Suprapubic skin (tissue), 4 donors: ENCODE results near the gene STK24. TPM values are rescaled to one million over a fixed set of nuclear protein-coding genes. Genes with fewer than 3 reads are reported as not detected.

Experiments
- DNase-seq, 2 donors: peaks; one replicate each; pipeline ENCODE4 v3.0.0-alpha.2; 2019; ENCODE audit warnings: low spot score in 2 of 2
- H3K27ac ChIP-seq: fragments of 200-600 bp; sonication (generic); one replicate; pipeline ENCODE4 v1.5.1; 2019
- H3K27me3 ChIP-seq: fragments of 200-600 bp; sonication (generic); one replicate; pipeline ENCODE4 v1.5.1; 2019
- H3K36me3 ChIP-seq: fragments of 200-600 bp; sonication (generic); one replicate; pipeline ENCODE4 v1.5.1; 2019
- H3K4me1 ChIP-seq: fragments of 200-600 bp; sonication (generic); one replicate; pipeline ENCODE4 v1.5.1; 2019
- H3K4me3 ChIP-seq: fragments of 200-600 bp; sonication (generic); one replicate; pipeline ENCODE4 v1.5.1; 2019; ENCODE audit warnings: mild to moderate bottlenecking
- H3K9me3 ChIP-seq: fragments of 200-600 bp; sonication (generic); one replicate; pipeline ENCODE4 v1.5.1; 2019
- CTCF ChIP-seq, 2 donors: fragments of 200-600 bp in 1 of 2; fragments of 450-650 bp in 1 of 2; sonication (generic) in 1 of 2; IDR thresholded peaks; one replicate each; pipeline ENCODE4 v1.5.1; 2016 to 2019; ENCODE audit warnings: antibody characterized with exemption in 2 of 2, mild to moderate bottlenecking in 1 of 2, moderate library complexity in 1 of 2
- EP300 ChIP-seq: sonication (generic); formaldehyde crosslinking; IDR thresholded peaks from one replicate; pipeline ENCODE4 v1.6.1; 2017; ENCODE audit warnings: antibody characterized with exemption
- POLR2A ChIP-seq, 2 donors: fragments of 450-650 bp; IDR thresholded peaks; one replicate each; pipeline ENCODE4 v1.6.1; 2017; ENCODE audit warnings: antibody characterized with exemption in 2 of 2, mild to moderate bottlenecking in 2 of 2, moderate library complexity in 2 of 2
- POLR2AphosphoS5 ChIP-seq, 3 donors: sonication (generic); formaldehyde crosslinking; IDR thresholded peaks; one replicate each; pipeline ENCODE4 v1.6.1; 2017; ENCODE audit warnings: antibody characterized with exemption in 3 of 3
- WGBS: methylation state at CpG from one replicate; pipeline ENCODE4 v1.1.5; 2018; 5-methylcytosine and 5-hydroxymethylcytosine counted together
- total RNA-seq, 4 donors: library from RNA; depleted of rRNA; stranded (reverse); fragments of >200 nt; gene quantifications; one replicate each; pipeline ENCODE4 v1.1.0, GENCODE V29; 2016

STK24 gene
- total RNA-seq, 4 donors from 2014 or later = 132 to 200 (median 176) TPM

- H3K27ac ChIP-seq = no peak overlapping the region
- no peaks in the 10 kb centered on the region for H3K27me3 ChIP-seq
- no peak for DNase-seq
- peaks cover 4% of the 10 kb centered on the region for H3K4me1 ChIP-seq
- H3K36me3 ChIP-seq = no peaks in the 10 kb centered on the region
- no peaks in the 10 kb centered on the region for H3K9me3 ChIP-seq
- TF ChIP-seq POLR2AphosphoS5 (IDR thresholded peaks at IDR 0.05) = no peak
- no peak for TF ChIP-seq CTCF (IDR thresholded peaks at IDR 0.05)
- TF ChIP-seq POLR2A (IDR thresholded peaks at IDR 0.05) = no peak
- TF ChIP-seq EP300 = no peak
- 70% methylated on average over 1 of the region's 1 CpG for WGBS
- H3K4me3 ChIP-seq = no peak overlapping the region
These were observed 36.7 kb upstream of the STK24 start for GRCh38 chr13:98613591-98613990.

GRCh38 chr13:98609756-98610155, 32.8 kb upstream of the STK24 start:
- no peaks in the 10 kb centered on the region for H3K27me3 ChIP-seq
- H3K4me1 ChIP-seq = peaks cover 4% of the 10 kb centered on the region
- H3K9me3 ChIP-seq = no peaks in the 10 kb centered on the region
- no peak overlapping the region for H3K4me3 ChIP-seq
- H3K36me3 ChIP-seq = no peaks in the 10 kb centered on the region
- H3K27ac ChIP-seq = no peak overlapping the region
- no peak for DNase-seq
- 95% methylated on average over 5 of the region's 5 CpGs for WGBS
- no peak for TF ChIP-seq CTCF (IDR thresholded peaks at IDR 0.05)
- no peak for TF ChIP-seq POLR2A (IDR thresholded peaks at IDR 0.05)
- no peak for TF ChIP-seq POLR2AphosphoS5 (IDR thresholded peaks at IDR 0.05)
- no peak for TF ChIP-seq EP300

GRCh38 chr13:98606296-98606695, 29.4 kb upstream of the STK24 start:
- H3K4me1 ChIP-seq = no peaks in the 10 kb centered on the region
- TF ChIP-seq POLR2A (IDR thresholded peaks at IDR 0.05) (no peak), POLR2AphosphoS5 (IDR thresholded peaks at IDR 0.05) (peak in 1 of 3 donors; percentile 30)
- no peak overlapping the region for H3K27ac ChIP-seq
- 25% methylated on average over 5 of the region's 5 CpGs for whole genome bisulfite sequencing
- H3K9me3 ChIP-seq = no peaks in the 10 kb centered on the region
- H3K4me3 ChIP-seq = no peak overlapping the region
- H3K36me3 ChIP-seq = no peaks in the 10 kb centered on the region
- no peak for DNase-seq
- no peaks in the 10 kb centered on the region for H3K27me3 ChIP-seq

- Histone ChIP-seq H3K36me3 (no peaks in the 10 kb centered on the region), H3K27ac (no peak overlapping the region), H3K4me3 (no peak overlapping the region), H3K4me1 (no peaks in the 10 kb centered on the region), H3K9me3 (no peaks in the 10 kb centered on the region), H3K27me3 (no peaks in the 10 kb centered on the region)
- DNase-seq = no peak
- TF ChIP-seq EP300 (no peak), POLR2A (IDR thresholded peaks at IDR 0.05) (no peak), POLR2AphosphoS5 (IDR thresholded peaks at IDR 0.05) (no peak), CTCF (IDR thresholded peaks at IDR 0.05) (no peak)
- 57% methylated on average over 2 of the region's 2 CpGs for WGBS
These were observed 22.8 kb upstream of the STK24 start for GRCh38 chr13:98599502-98600328.

- Histone ChIP-seq H3K36me3 (no peaks in the 10 kb centered on the region), H3K9me3 (no peaks in the 10 kb centered on the region), H3K27ac (no peak overlapping the region), H3K4me1 (no peaks in the 10 kb centered on the region), H3K4me3 (no peak overlapping the region), H3K27me3 (no peaks in the 10 kb centered on the region)
- DNase-seq = no peak
- WGBS = 80% methylated on average over 4 of the region's 4 CpGs
- no peak for TF ChIP-seq CTCF (IDR thresholded peaks at IDR 0.05)
- TF ChIP-seq POLR2A (IDR thresholded peaks at IDR 0.05) = no peak
- TF ChIP-seq POLR2AphosphoS5 (IDR thresholded peaks at IDR 0.05) = no peak
- TF ChIP-seq EP300 = no peak
These were observed 21.1 kb upstream of the STK24 start for GRCh38 chr13:98598043-98598442.
